Breast epithelium (tissue), 4 donors: ENCODE data around the gene NMUR2. TPM values are rescaled to one million over a fixed set of nuclear protein-coding genes. Genes with fewer than 3 reads are reported as not detected.
A peak's percentile ranks its signal among the peaks of the same experiment; 100 is the strongest.

Source experiments
- DNase-seq, 2 donors: peaks; one replicate each; pipeline ENCODE4 v3.0.0-alpha.2; 2019; ENCODE audit warnings: low spot score in 2 of 2
- H3K27ac ChIP-seq, 2 donors: fragments of 200-600 bp; sonication (generic) in 1 of 2; one replicate each; pipeline ENCODE4 v1.5.1; 2016 to 2019; ENCODE audit warnings: mild to moderate bottlenecking in 1 of 2
- H3K27me3 ChIP-seq, 2 donors: fragments of 200-600 bp; sonication (generic) in 1 of 2; one replicate each; pipeline versions ENCODE4 v1.5.1 to v1.6.0; 2017 to 2019; ENCODE audit warnings: control low read depth in 1 of 2, mild to moderate bottlenecking in 1 of 2
- H3K36me3 ChIP-seq: fragments of 200-600 bp; one replicate; pipeline ENCODE4 v1.5.1; 2019
- H3K4me1 ChIP-seq, 2 donors: fragments of 200-600 bp; sonication (generic); one replicate each; pipeline ENCODE4 v1.5.1; 2016 to 2019; ENCODE audit warnings: control low read depth in 1 of 2
- H3K4me3 ChIP-seq, 3 donors: fragments of 200-600 bp; sonication (generic); 1 replicate in 2 of 3; 2 replicates in 1 of 3; pipeline ENCODE4 v1.5.1; 2016 to 2019; ENCODE audit warnings: mild to moderate bottlenecking in 3 of 3, moderate library complexity in 2 of 3
- H3K9me3 ChIP-seq, 2 donors: fragments of 200-600 bp; sonication (generic) in 1 of 2; one replicate each; pipeline ENCODE4 v1.5.1; 2016 to 2019; ENCODE audit warnings: control low read depth in 1 of 2
- CTCF ChIP-seq, 3 donors: fragments of 450-650 bp; IDR thresholded peaks; one replicate each; pipeline ENCODE4 v1.5.1; 2016 to 2017; ENCODE audit warnings: antibody characterized with exemption in 3 of 3, mild to moderate bottlenecking in 3 of 3, moderate library complexity in 3 of 3
- POLR2AphosphoS5 ChIP-seq, 3 donors: sonication (generic); formaldehyde crosslinking; IDR thresholded peaks; one replicate each; pipeline ENCODE4 v1.6.1; 2017; ENCODE audit warnings: antibody characterized with exemption in 3 of 3
- intact Hi-C: fragments of 100-400 bp; cut with DNase I; formaldehyde crosslinking; loops from one replicate; pipeline ENCODE4 v1.15.1; 2023; ENCODE audit warnings: low total_unique reads
- total RNA-seq, 3 donors: library from RNA; depleted of rRNA; stranded (reverse); fragments of >200 nt; gene quantifications; one replicate each; pipeline ENCODE4 v1.1.0, GENCODE V29; 2016

NMUR2 gene
- total RNA-seq, 3 donors from 2014 or later = 0.33 TPM; not detected in 2

GRCh38 chr5:152349683-152350526 lies 55.2 kb downstream of the NMUR2 start:
- intact Hi-C loops = no loop called here
- Histone ChIP-seq H3K4me3 (no peak overlapping the region), H3K36me3 (no peaks in the 10 kb centered on the region), H3K27ac (no peak overlapping the region), H3K27me3 (no peaks in the 10 kb centered on the region), H3K9me3 (no peaks in the 10 kb centered on the region), H3K4me1 (no peaks in the 10 kb centered on the region)
- peak; percentile 31 to 64 (median 35) for TF ChIP-seq CTCF (IDR thresholded peaks at IDR 0.05)
- TF ChIP-seq POLR2AphosphoS5 (IDR thresholded peaks at IDR 0.05) = no peak
- DNase-seq = no peak
